ENCODE results near the gene MYLK.

MYLK gene

GRCh38 chr3:123571264-123571972, 312.7 kb downstream of the MYLK start:
- DNase-seq: peak in 1 of 2 donors; percentile 19

DNA sequence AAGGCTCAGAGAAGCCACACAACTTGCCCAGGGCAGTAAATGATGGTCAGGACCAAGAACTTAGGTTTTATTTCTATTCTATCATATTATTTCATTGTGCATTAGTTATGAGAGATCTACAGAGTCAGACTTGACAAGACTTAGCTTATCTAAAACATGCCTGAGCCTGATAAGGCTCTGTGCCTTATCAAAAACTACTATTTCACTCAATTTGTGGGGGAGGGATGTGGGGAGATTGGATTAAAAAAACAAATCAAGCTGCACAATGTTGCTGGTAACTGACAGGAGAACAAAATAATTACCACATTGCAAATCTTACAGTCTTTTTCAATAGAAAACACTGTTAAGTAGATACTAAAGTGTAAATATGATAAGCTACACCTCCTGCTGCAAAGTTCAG, 315.3 kb downstream of the MYLK start:
- DNase-seq: no peak

DNA sequence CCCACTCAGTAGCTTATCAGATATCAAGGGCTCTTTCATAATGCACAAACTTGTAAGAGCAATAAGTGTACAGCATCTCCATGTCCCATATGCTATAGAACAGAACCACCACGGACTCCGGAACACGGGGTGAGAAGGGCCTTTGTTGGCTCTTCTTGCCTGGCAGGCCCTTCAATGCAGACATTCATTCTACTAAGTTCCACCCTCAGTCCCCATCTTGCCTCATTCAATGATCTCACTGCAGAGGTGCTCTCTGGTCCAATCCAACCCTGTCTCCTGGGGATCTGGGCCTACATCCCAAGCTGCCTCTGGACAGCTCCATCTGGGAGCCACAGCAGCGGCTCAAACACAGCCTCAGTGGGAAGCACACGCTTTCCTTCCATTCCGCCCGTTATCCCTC, 316.1 kb downstream of the MYLK start:
- no peak for DNase-seq

DNA sequence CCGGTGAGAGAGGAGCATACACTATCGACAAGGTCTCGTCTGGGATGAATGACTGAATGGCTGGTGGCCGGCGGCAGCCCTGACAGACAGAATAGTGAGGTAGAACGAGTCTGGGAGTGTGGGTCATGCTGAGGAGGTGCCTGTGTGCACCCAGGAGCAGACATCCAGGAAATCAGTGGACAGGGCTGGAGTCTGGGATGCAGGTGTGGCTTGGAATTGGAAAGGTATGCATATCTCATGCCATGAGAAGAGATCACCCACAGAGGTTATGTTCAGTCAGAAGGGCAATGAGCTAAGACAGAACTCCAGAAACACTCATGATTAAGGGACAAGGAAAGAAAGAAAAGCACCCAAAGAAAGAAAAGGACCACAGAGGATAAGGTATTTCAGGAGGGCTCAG, 320.1 kb downstream of the MYLK start:
- no peak for DNase-seq

DNA sequence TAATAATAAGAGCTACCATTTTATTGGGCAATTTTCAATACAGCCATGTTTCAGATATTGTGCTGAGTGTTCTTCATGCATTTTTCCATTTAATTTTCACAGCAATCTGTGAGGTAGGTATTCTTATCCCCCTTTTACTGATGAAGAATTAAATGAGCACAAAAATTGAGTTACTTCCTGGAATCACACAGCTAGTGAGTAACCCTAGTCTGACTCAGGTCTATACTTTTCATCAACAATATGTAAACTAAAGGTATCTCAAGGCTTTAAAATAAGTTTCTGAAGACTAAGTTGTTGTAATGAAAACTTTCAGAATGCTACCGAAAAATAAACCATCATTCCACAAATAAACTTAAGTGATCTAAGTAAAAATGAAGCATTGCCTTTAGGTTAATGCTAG, 321.6 kb downstream of the MYLK start:
- DNase-seq: no peak

DNA sequence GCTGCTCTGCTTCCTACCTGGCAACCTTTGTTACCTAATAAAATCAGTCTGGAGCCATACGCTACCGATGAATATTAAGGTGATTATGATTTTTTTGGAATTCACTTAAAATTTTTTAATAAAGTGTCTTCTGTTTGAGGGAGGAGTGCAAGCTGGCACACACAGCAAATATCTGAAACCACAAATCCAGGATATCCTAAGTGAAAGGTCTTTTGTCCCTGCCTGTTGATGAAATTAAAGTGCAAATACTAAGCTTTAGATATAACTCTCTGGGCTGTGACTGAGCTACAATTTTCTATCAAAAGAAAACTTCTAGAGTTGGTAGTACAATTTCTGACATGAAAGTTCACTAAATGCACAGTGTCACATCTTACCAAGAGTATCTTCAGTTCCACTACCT, 322.9 kb downstream of the MYLK start:
- no peak for DNase-seq

All from bone marrow (tissue), 2 donors.